GM18507 (cell line): ENCODE measurements around the gene DCLK1.

ENCODE experiments used
- DNase-seq: peaks from one replicate; pipeline ENCODE4 v3.0.0; 2011; ENCODE audit warnings: low read depth; ENCODE audit not compliant: insufficient read length; ENCODE audit errors: extremely low spot score
- FAIRE-seq: peaks from 2 replicates; lab custom pipeline; 2011; peaks lifted over from hg19 to GRCh38; lab: Jason Lieb, UNC

Gene DCLK1

DNA sequence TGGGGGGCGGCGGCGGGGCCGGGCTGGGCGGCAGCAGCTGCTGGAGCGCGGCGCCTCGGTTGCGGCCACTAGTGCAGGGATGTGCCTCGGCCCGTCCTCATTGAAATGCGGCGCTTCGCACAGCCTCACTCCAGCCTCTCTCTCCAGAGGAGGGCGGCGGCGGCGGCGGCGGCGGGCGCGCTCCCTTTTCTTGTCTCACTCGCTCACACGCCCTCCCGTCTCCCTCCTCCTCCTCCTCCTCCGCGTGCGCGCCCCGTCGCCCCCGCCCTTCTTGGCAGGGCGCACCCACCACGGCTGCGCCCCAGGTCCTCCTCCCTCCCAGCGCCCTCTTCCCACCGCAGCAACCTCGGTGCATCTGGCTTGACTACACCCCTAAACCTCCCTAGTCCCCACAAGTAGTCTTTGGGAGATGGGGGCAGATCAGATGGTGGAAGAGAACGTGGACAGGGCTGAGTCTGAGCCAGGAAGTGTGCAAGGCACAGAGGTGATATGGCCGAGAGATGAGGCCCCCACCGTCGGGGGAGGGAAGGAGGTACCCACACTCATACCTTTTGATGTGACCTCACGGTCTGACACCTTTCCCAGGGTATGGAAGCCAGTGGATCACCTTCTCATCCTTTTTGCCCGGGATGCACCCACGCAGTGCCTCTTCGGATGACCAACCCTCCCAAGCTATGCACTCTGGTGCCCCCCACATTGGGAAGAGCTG, at the start of gene DCLK1:
TSS of gene DCLK1 (minus strand) at position 161 of the 709 bp plus-strand sequence.
- no peak for FAIRE-seq
- DNase-seq: no peak

GRCh38 chr13:36175621-36176020, 44.4 kb upstream of the DCLK1 start:
- FAIRE-seq (no peak), DNase-seq (no peak)

DNA sequence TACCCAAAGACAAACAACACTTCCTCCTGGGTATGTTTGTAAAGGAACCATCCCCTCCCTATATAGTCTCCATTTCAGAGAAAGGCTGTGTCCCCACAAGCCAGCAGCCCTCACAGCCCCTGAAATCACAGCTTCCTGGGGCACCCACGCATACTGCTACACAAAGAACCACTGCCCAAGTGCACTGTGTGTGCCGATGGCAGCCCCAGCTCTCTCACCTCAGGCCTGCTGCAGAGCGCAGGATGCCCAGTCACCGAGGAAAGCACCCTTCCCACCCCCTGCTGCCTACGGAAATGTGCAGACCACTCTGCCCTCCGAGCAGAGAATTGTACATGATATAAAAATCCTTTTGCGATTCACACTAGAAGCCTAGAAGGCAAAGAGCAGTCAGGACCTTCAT, 43.7 kb upstream of the DCLK1 start:
- FAIRE-seq: no peak
- no peak for DNase-seq

- DNase-seq: no peak
- no peak for FAIRE-seq
Measured at GRCh38 chr13:36173571-36174322, 42.6 kb upstream of the DCLK1 start.

- no peak for DNase-seq
- no peak for FAIRE-seq
Measured at GRCh38 chr13:36166046-36166445, 34.9 kb upstream of the DCLK1 start.

DNA sequence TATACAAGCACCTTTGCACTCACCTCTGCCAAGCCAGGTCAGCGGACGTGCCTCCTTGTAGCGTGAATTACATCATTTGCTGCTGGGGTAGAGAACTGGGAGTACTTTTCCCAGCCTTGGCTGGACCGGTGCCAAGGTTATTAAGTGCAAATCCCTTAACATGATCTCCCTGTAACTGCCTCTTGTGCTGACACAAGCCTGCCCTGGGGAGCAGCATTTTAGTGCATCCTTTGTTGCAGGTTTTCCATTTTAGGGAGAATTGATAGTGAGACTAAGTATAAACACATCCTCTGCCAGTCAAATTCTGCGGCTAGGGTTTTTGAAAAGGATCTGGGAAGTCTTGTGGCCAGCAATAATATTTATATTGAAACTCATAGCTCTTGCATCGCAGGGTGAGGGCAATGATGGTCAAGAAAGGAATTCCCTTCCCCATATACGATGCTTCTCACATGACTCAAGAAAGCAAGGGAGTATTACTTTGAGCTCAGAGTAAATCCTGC, 32.7 kb upstream of the DCLK1 start:
- no peak for DNase-seq
- FAIRE-seq: no peak

DNA sequence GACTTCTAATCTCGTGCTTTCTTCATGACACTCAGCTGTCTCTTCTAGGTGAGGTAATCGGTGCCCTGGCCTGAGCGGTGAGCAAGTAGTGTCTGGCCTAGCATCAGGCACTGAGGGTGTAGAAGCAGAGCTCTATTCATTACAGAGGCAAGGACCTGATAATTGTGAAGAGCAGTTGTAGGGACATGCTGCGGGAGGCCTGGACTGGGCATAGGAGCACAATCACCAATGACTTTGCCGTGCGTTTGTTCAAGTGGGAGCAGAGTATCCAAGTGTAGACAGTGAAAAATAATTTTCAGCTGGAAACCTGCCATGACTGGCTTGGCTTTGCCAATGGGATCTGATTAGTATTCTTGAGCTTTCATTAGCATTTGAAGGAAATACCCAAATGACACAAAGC, 32.1 kb upstream of the DCLK1 start:
- FAIRE-seq: no peak
- DNase-seq: no peak

DNA sequence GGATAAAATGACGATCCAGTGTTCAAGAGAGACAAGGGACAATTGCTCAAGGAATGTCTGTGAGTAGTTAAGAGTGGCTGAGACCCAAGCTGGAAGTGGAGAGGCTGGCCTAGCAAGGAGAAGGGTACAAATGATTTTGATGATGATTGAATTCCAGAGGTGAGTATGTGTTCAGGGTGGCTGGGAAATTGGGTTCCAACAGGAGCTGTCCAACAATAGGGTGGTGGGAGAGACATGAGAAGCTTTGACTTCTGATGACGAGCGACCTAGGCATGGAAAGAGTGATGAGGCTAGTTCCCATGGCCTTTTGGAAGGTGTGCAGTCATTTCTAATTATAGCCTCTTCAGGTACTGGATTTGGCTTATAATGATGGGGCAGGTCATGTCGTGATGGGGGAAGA, 29.1 kb upstream of the DCLK1 start:
- no peak for DNase-seq
- FAIRE-seq: no peak

DNA sequence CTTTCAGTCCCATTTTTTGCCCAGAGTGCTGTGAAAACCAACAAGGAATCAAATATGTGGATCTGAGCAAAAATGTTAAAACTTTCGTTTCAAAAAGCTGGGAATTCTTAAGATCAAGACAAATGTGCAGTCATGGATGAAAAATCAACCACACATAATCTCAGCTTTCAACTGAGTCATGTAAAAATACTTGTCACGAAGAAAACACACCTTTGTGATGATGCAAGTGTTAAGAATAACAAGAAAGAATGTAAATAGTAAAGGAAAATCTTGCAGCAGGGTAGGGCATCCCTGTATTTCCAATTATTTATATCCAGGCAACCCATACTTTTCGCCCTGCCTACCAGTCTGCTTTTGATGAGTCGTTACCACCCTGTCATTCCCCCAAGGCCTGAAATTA, 27.4 kb upstream of the DCLK1 start:
- FAIRE-seq: no peak
- DNase-seq: no peak

GRCh38 chr13:36157480-36157879, 26.3 kb upstream of the DCLK1 start:
- DNase-seq: no peak
- no peak for FAIRE-seq

- no peak for FAIRE-seq
- no peak for DNase-seq
Measured at GRCh38 chr13:36154567-36155291, 23.5 kb upstream of the DCLK1 start.

DNA sequence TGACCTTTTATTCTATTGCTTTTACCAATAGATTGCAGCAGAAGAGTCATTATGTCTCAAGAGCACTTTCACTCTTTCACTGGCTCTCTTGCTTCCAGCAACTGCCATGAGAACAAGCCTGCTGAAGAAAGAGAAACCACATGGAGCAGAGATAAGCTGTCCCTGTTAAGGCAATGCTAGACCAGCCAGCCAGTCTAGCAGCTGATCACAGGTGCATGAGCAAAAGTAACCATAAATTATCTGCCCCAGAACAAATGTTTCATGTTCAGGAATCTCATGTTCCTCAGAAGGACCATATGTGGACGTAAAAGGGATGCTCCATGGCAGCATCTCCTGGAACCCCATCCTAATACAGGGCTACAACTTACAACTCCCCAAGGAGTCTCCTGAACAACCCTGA, 20.4 kb upstream of the DCLK1 start:
- FAIRE-seq (no peak), DNase-seq (no peak)

DNA sequence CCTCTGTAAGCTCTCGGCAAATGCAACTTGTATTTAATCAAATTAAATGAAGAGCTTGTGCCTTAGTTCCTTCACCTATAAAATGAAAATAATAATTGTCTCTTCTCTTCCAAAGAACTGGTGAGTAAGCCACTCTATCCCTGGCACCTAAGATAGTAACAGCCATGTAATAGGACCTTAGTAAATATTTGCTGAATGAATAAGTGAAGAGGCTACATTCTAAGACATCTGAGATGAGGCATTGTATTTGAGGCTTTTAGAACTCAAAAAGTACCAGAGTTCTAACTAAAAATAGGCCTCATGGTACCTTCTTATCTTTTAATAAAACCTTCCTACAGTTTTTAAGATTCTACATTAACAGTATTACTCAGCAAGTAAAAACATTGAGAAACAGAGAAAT, 17.3 kb upstream of the DCLK1 start:
- DNase-seq: no peak
- no peak for FAIRE-seq

DNA sequence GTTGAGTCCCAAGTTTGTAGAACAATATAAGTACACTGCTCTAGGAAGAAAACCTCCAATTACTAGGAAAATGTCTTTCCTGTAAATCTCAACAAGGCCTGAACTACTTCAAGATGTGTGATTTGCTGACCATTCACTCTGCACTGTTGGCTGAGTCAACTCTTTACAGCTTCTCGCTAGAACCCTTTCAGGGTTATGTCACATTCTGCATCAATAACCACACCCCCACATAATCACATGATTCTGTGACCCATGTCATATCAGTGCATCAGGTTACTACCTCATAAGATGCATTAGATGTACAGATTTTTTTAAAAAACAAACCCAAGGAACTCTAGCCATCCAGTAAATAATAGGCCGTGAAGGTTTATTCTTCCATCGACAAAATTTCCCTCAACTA, 16.1 kb upstream of the DCLK1 start:
- DNase-seq: no peak
- no peak for FAIRE-seq

DNA sequence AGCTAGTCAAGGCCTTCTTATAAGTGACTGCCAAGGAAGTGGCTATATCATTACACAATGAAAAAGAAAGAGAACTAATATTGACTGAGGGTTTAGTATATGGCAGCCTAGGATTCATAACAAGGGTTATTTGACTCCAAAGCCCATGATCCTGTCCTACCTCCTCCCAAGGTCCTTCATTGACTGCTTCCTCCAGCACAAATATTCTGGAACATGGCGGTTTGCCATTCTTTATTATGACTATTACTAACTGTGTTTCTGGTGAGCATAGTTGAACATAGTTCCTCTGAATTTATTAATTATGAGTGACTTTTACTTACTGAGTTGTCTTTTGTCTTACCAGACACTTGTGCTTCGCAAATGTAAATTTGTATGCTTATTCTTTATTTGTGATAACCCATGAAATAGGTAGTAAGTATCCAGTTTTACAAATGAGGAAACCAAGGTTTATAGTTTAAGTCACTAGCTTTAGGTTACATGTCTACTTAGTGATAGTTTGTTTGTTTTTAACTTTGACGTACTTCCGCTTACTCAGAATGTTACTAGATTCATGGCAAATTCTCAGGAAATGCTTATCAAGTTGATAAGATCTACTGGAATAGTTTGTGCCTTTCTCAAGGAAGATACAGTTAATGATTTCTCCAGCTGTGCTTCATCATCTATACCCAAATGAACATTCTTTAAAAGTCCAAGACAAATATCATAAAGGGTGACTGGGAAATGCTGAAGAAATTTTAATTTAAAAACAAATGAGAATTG, 15.5 kb upstream of the DCLK1 start:
- DNase-seq (no peak), FAIRE-seq (no peak)

- FAIRE-seq (no peak), DNase-seq (no peak)
Measured at GRCh38 chr13:36143738-36144137, 12.6 kb upstream of the DCLK1 start.

- FAIRE-seq (no peak), DNase-seq (no peak)
Measured at GRCh38 chr13:36142735-36143134, 11.6 kb upstream of the DCLK1 start.

DNA sequence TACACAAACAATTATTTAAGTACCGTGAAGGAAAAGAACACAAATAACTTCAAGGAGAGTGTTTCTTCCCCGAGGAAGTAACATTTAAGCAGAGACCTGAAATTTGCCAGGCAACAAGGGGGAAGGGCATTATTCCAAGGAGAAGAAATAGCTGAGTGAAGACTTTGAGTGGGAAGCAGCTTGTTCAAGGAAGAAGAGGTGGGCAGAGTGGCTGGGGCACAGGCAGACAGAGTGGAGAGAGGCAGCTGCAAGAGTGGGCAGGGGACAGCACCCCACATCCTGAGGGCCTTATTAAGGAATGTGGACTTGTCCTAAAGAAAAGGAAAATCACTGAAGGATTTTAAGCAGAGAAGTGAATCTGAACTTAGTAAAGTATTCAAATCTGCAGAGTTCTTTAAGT, 4.7 kb upstream of the DCLK1 start:
- no peak for FAIRE-seq
- no peak for DNase-seq

- DNase-seq (no peak), FAIRE-seq (no peak)
Measured at GRCh38 chr13:36134632-36135031, 3.5 kb upstream of the DCLK1 start.
